HG02840 (cell line): Measurements from ENCODE around the gene TRIM28.
A peak's percentile ranks its signal among the peaks of the same experiment; 100 is the strongest.
"Not testable (repeated sequence)": the region's sequence is repeated elsewhere in the genome, so short reads cannot be mapped to it uniquely, and the experiment has no call there.

Source experiments
- ATAC-seq: cut with Tn5 transposase; IDR thresholded peaks from one replicate; pipeline ENCODE4 v1.9.1; 2021; ENCODE audit warnings: mild to moderate bottlenecking, moderate library complexity, moderate number of reproducible peaks; ENCODE audit not compliant: unreplicated experiment, low FRiP score

TRIM28 gene

DNA sequence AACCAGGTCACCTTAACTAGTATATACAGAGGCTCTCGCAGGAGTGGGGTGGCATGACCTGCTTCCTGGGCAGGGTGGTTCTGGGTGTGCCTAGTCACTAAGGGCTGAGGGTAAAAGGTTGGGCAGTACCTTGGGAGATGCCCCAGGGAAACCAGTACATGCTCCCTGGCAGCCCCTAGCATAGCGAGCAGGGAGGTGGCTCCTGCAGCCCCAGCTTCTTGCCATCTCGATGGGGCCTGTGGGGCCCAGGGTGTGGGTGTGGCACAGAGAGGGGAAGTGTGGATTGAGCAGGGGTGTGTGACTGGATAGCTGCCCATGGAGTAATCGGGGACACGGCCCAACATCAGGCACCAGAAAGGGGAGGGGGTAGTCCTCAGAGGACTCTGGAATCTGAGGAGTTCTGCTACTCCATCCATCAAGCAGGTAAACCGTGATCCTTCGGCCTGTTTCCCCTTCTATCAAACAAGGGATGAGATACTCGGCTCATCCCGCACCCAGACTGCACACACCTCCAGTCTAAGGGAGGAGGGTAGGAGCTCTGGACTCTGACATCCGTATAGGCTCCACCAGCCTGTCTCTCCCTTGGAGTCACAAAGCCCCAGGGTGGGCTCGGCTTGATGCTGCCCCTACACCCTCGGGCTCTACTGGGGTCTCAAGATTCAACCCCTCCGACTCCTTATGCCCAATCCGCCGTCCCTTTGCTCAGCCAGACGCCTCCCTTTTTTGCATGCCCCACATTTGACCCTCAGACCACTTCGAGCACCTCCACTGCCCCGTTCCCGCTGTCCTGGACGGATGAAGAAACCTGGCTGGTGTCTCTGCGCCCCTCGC, 25.4 kb upstream of the TRIM28 start:
- no peak for ATAC-seq

DNA sequence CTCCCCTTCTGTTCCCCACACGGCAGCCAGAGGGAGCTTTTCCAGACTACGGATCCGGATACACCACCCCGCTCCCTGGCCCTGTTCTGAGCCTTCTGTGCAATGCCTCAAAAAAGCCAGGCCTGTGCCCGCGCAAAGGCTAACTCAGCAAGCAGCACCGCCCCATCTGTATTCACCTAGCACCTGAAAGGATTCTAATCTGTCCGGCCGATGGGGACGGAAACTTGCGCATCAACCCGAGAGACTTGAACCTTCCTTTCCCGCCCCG, 24.8 kb upstream of the TRIM28 start:
- no peak for ATAC-seq

DNA sequence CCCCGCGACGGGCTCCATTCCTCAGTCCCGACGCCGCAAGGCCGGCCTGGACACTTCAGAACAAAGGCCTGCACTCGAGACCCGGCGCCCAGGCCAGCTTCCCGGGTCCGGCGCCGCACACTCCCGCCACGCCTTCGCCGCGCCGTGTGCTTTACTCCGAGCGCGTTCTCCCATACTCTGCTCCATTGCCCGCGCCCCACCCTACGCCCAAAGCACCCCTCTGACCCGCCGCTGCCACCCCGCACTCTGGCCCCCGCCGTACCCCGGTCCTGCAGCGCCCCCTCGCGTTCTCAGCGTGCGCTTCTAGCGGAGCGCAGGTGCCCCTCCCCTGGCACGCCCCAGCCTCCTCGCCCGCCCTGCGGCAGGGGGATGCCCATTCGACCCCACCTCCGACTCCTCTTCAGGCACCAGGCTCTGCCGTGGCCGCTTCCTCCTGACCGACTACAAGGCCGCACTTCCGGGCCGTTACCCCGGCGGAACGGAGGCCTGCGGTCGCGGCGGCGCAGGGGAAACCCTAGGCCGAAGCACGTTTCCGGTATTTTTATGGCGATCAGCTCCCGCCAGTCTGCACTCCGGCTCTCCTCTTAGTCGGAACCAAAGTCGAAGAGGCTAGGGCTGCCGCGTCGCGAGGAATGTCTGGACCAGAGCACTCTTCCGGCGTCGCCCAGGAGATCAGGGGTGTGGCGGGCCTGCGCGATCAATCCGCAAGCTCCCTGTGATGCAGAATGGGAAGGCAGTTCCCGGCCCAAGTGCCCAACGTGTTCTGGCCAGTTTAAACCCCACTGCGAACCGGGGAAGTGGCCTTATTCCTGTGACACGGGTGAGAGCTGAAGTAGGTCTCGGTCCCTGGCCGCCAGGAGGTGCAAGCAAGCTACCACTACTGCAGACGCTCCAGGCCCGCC, 24.3 kb upstream of the TRIM28 start, which contains the start of gene ZBTB45:
Gene ZBTB45, minus strand, starts transcription at position 456 of the 902 bp plus-strand sequence. CDS start 2,137 bp downstream, outside the sequence.
- ATAC-seq, result peak; percentile 78

DNA sequence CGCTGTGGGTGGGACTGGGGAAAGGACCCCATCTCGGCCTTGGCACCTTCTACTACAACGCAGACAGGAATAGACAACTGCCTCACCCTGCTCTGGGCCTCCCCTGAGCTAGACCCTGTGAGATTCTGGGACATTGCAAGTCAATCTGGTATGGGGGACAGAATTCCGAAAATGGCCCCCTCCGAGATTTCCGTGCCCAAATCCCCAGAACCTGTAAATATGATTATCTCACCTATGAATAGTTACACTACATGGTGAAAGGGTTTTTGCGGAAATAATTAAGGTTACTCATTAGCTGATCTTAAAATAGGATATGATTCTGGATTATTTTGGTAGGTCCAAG, 23.6 kb upstream of the TRIM28 start:
- ATAC-seq, result no peak

DNA sequence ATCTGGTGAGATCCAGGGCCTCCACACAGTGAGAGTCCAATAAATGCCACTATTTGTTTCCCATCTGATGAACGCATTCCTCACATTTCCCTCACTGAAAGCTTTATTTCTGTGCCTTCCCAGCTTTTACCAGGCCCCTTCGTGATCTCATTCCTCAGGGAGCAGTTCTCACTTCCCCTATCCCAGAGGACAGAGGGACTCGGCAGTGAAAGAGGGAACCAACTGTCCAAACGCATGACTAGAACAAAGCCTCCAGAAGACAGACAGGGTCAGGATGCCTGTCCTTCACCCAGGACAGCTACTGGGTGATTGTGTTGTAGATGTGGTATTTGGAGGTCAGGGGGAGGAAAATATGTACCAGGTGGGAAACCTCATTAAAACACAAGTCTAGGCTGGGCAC, 22.2 kb upstream of the TRIM28 start:
- ATAC-seq, result no peak

DNA sequence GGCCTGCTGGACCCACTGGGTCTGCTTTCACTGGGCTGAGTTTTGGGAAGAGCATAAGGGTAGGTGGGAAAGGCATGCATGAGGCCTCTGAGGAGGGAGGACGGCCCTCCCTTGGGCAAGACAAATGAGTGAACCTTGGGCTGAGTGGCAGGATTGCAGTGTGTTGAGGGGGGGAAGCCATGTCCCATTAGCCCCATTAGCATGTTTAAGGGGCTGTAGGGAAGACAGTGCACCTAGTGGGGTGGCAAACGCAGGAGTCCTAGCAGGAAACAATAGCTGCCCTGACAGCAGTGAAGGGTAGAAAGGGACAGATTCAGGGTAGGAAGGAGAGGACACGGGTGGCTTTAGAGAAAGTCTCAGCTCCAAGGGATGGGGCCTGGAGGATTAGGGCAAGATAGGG, 21.2 kb upstream of the TRIM28 start:
- no peak for ATAC-seq

DNA sequence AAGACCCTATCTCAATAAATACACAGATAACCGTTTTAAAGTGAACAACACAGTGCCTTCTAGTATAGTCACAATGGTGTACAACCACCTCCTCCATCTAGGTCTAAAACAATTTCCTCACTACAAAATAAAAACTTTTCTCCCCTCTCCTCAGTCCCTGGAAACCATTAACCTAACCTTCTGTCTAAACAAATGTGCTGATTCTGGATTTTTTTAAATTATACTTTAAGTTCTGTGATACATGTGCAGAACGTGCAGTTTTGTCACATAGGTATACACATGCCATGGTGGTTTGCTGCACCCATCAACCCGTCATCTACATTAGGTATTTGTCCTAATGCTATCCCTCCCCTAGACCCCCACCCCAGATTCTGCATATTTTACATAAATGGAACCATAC, 14.5 kb upstream of the TRIM28 start:
- ATAC-seq, result no peak

DNA sequence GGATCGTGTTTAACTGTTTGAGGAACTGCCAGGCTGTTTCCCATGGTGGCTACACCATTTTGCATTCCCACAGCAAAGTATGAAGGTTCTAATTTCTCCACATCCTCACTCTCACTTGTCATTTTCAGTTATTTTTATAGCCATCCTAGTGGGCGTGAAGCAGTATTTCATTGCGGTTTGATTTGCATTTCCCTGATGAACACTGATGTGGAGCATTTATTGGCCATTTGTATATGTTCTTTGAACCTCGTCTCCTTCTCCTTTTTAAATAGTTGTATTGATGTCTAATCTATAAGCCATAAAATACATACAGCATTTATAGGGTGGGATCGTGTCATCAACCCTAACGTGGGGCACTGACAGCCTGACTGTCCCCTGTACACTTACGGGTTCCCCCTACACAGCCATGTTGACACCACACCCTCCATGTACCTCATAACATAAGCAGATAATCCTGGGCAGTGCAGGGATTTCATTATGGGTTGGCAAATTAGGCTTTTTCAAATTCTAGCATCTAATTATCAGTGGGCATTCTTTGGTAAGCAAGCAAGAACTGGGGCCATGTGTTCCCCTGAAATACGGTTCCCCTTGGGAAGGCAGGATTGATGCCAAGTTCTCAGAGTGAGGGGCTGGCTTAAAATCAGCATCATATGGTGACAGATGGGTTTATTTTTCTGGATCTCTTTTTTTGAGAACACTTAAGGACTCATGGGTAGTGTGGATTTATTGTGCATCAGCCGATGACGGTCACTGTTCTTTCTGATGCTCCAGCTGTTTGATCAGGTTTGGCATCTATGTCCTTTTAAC, 12.6 kb upstream of the TRIM28 start:
- ATAC-seq, result no peak

DNA sequence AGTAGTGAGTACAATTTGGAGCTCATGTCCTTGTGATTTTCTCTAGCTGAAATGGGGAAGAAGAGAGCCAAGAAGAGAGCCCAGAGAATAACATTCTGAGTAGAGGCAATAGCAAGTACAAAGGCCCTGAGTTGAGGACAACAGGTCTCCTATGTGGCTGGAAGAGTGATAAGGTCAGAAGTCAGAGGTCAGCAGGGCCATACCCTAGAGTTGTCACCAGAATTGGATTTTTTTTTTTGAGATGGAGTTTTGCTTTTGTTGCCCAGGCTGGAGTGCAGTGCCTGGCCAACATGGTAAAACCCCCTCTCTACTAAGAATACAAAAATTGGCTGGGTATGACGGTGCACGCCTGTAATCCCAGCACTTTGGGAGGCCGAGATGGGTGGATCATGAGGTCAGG, 8.0 kb upstream of the TRIM28 start:
- ATAC-seq, result no peak

DNA sequence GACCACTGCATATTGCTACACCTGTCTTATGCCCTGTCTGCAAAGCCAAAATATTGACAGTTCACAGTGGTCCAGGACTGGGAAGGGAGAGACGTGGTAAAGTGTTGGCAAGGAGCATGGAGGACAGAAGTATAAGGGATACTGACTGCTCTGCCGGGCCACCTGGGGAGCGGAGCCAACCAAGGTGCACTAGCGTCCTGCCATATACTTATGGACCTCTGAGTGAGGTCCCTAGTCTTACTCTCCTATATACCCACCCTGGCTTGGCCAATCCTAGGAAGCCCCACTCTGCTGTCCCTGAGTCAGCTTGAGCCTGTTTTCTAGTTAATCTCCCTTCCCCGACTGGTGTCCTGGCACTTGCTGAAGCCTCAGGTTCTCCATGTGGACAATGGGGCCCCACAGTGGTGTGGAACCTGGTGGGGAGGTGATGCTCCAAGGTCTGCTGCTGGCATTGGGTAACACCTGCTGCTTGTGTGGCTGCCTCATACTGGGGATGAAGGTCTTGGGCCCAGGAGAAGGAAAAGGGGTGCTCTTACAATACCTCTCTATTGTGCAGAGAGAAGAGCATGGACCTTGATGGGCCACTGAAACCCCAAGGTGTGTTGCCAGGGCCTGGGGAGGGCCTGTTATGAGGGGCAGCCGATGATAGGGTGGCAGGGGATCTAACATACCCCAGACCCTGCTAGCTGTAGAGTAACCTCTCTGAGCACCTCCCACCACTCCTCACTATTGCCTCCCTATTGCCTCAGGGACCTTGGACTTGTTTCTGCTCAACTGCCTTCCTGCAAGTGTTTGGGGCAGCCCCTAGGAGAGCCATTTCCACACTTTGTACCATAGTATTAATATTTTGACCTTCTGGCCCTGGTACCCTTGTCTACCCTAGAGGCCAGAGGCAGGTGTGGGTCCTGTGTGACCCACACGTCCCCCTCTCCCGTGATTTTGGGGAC, 6.7 kb upstream of the TRIM28 start:
- no peak for ATAC-seq

DNA sequence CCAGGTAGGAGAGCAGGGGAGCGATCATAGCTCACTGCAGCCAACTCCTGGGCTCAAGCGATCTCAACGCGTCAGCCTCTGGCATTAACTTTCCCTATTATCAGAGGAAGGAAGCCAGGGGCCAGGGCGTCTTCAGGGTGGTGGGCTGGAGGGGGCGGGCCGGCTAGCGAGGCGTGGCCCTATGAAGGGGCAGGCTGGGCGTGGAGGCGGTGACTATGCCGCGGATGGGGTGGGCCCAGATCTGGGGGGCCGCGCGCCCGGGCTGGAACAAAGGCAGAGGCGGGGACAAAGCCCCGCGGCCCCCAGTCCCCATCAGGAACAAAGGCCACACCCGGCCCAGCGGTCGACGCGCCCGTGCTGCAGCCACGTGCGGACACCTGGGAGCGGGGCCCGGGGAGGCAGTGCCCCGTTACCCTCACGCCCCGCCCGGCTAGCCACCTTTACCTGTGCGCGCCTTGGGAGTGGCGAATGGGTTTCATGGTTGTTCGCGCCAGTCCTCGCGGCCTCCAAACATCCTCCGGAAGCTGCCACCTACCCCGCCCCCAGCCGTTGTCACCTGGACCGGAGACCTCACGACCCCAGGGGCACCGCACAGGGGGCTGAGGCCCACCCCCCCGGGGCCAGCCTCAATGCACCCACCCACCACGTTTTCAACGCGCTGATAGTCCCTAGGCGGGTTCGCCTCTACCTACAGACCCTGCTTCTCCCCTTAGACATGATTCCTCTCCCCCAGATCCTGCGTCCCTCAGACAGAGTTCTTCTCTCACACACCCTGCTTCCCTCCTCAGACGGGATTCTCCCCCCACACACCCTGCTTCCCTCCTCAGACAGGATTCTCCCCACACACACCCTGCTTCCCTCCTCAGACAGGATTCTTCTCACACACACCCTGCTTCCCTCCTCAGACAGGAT, 5.4 kb upstream of the TRIM28 start:
- no peak for ATAC-seq

DNA sequence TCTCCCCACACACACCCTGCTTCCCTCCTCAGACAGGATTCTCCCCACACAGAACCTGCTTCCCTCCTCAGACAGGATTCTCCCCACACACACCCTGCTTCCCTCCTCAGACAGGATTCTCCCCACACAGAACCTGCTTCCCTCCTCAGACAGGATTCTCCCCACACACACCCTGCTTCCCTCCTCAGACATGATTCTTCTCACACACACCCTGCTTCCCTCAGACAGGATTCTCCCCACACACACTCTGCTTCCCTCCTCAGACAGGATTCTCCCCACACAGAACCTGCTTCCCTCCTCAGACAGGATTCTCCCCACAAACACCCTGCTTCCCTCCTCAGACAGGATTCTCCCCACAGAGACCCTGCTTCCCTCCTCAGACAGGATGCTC, 4.7 kb upstream of the TRIM28 start:
- ATAC-seq, result not testable (repeated sequence)

DNA sequence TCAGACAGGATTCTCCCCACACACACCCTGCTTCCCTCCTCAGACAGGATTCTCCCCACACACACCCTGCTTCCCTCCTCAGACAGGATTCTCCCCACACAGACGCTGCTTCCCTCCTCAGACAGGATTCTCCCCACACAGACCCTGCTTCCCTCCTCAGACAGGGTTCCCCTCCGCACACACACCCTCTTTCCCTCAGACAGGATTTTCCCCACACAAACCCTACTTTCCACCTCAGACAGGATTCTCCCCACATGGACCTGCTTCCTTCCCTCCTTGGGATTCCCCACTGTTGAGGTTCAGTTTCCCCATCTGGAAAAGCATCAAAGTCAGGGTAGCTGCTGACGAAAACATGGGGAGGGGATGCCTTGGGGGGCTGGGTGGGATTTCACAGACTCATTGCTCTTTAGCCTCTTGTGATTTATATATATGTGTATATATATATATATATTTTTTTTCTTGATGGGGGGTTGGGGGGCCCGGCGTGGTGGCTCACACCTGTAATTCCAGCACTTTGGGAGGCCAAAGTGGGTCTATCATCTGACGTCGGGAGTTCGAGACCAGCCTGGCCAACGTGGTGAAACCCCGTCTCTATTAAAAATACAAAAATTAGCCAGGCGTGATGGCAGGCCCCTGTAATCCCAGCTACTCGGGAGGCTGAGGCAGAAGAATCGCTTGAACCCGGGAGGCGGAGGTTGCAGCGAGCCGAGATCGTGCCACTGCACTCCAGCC, 1.1 kb upstream of the TRIM28 start:
- ATAC-seq, result not testable (repeated sequence)

DNA sequence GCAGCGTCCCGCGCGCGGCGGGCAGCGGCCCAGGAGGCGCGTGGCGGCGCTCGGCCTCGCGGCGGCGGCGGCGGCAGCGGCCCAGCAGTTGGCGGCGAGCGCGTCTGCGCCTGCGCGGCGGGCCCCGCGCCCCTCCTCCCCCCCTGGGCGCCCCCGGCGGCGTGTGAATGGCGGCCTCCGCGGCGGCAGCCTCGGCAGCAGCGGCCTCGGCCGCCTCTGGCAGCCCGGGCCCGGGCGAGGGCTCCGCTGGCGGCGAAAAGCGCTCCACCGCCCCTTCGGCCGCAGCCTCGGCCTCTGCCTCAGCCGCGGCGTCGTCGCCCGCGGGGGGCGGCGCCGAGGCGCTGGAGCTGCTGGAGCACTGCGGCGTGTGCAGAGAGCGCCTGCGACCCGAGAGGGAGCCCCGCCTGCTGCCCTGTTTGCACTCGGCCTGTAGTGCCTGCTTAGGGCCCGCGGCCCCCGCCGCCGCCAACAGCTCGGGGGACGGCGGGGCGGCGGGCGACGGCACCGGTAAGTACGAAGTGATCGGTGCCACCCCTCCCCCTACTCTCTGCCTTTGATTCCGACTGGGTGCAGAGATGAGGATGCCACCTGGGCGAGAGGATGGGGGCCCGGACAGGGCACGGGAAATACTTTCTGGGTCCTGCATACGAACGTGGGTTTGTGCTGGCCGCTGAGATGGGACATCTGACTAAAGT, 874 bp downstream of the TRIM28 start:
- ATAC-seq, result peak; percentile 69

DNA sequence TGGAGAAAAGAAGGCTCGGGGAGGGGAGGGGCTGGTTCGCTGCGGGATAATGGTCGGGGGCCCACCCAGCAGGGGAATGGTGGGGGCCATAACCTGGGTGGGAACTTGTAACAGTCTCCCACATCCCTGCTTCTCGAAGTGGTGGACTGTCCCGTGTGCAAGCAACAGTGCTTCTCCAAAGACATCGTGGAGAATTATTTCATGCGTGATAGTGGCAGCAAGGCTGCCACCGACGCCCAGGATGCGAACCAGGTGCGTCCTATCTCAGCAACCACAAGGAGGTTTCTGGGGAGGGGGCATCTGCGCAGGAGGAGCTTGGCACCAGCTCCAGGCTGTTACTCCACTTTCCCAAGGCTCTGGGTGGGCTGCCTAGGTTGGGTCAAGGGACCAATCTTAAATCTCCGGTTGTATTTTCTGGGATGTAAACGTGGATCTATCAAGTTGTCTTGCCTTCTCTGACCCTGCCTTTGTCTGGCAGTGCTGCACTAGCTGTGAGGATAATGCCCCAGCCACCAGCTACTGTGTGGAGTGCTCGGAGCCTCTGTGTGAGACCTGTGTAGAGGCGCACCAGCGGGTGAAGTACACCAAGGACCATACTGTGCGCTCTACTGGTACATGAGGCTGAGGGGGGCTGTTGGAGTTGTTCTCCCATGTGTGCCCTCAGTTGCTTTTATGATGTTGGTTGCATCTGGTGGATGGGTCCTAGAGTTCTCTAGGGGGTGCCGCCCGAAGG, 1.6 kb downstream of the TRIM28 start:
- ATAC-seq, result no peak

DNA sequence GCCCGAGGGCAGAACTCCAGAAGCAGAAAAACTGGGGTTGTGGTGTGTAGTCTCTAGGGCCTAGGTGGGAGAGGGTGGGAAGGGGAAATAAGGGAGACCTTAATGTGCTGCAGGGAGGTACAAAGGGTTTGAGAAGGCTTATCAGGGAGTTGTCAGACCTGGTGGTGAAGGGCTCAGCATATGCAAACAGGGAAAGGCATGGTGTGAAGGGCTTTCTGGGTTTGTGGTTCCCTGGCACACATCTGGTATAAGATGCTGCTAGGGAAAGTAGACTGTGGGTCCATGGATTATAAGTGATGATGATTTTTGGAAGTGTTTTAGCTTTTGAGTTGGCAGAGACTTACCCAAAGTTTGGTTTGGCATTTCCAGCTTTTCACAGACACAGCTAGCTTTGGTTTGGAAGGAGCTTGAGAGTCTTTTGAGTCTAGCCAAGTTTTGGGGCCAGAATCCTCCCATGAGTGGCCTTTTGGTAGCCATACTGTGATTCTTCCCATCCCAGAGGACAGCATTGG, 2.2 kb downstream of the TRIM28 start:
- no peak for ATAC-seq
